GM12872 (cell line): ENCODE measurements around the gene ALK.

Experiments used
- TF ChIP-seq, protein P1 (sequence below): IDR thresholded peaks from 3 replicates; pipeline ENCODE4 v1.5.1; 2011; ENCODE audit warnings: low read depth, mild to moderate bottlenecking, low read length, moderate library complexity; ENCODE audit not compliant: insufficient read depth

ALK gene

DNA sequence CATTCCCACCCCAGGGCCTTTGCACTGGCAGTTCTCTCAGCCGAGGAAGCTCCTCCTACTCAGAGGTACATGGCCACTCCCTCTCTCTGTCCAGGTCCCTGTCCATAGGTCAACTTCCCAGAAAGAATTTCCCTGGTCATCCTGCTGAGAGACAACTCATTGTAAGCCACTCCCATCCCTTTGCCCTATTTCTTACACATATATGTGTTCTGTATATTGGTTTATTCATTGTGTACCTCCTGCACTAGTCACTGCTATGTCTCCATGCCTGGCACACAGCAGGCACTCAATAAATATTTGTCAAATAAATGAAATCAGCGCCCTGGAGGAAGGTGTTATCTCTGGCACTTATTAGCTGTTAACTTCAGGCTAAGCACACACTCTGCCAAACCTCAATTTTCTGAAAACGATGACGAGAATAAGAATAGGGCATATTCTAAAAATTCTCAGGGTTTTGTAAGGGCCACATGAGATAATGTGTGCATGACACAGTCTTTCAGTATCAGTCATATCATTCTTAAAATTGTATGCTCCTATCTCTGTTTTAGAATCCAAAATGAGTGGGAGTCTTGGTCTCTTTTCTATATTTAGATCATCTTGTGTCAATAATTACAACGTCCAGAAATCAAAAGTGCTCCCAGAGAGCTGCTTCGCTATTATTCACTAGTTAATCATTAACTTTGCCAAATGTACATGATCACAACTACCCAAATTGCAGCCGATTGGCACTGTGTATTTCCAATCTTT, 198.0 kb downstream of the ALK start:
- TF ChIP-seq, protein P1, sequence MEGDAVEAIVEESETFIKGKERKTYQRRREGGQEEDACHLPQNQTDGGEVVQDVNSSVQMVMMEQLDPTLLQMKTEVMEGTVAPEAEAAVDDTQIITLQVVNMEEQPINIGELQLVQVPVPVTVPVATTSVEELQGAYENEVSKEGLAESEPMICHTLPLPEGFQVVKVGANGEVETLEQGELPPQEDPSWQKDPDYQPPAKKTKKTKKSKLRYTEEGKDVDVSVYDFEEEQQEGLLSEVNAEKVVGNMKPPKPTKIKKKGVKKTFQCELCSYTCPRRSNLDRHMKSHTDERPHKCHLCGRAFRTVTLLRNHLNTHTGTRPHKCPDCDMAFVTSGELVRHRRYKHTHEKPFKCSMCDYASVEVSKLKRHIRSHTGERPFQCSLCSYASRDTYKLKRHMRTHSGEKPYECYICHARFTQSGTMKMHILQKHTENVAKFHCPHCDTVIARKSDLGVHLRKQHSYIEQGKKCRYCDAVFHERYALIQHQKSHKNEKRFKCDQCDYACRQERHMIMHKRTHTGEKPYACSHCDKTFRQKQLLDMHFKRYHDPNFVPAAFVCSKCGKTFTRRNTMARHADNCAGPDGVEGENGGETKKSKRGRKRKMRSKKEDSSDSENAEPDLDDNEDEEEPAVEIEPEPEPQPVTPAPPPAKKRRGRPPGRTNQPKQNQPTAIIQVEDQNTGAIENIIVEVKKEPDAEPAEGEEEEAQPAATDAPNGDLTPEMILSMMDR = no peak

DNA sequence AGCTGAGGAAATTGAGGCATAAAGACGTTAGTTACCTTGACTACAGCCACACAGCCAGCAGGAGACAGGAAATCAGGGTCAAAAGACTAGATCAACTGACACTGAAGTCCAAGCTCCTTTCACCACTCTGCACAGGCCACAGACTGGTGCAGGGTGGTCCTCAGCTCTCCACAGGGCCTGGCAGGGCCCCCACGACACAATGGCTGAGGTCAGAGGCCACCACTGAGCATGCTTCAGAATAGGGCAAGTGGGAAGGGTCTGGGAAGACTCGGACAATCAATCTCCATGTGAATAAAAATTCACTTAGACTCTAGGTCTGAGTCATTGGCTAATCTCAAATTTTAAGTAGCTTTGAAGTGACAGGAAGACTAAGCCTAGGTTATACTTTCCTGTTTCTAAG, 201.7 kb downstream of the ALK start:
- TF ChIP-seq, protein P1 = no peak

DNA sequence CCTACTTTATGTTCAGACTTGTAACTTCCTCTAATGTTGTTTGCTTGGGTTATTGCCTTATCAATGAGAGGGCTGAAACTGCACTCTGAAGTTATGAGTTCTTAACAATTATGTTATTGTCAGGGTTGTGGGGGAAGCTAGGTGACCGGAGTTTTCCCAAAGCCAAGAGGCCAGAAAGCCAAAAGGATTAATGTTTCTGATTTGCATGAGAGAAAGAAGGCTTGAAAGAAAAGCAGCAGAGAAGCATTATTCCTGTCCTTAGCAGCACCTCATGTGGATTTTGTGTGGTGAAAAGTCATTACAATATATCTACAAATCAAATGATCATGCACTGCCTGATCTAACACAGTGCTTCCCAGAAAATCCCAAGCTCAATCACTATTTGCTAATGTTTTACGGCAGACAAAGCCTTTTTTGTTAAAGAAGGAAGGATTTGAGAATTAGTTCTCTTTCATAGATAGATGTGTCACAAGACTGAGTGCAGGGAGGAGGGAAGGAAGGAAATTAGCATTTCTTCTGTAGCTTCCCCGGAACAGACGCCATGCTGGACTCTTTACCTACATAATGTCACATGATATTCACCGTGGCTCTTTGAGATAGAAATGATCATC, 203.2 kb downstream of the ALK start:
- TF ChIP-seq, protein P1 = no peak

DNA sequence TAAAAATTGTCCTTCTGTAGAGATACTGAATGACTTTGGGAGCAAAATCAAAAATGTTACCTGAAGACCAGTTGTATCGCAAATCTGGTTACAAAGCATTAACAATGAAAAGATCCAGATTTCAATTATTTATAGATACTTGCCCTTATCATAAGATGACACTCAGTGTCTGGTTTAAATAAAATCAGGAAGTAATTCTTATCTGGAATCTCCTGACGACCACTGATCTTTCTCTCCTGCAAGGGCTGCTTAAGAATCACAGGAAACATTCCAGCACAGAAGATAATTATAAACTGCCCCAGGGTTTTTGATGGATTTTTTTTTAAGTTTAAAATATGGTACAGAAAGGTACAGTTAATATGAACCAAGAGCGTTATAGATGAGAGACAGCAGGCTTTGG, 205.7 kb downstream of the ALK start:
- TF ChIP-seq, protein P1 = no peak

DNA sequence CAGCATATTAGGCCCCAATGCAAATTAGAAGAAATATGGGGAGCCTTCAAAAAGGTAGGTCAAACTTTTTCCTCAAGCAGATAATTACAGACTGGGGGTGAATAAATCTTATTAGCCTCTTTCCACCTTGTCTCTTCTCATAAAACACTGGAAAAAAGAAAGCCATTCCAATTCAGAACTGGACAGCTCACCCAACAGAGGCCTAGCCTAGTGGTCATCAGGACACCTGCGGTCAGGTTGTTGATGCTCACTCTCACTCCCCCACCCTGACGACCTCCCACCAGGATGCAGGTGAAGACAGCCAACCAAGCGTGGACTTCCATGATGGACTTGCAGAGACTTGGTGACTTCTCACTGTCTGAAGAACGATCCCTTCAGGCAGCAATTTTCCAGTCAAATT, 207.1 kb downstream of the ALK start:
- TF ChIP-seq, protein P1 = no peak

DNA sequence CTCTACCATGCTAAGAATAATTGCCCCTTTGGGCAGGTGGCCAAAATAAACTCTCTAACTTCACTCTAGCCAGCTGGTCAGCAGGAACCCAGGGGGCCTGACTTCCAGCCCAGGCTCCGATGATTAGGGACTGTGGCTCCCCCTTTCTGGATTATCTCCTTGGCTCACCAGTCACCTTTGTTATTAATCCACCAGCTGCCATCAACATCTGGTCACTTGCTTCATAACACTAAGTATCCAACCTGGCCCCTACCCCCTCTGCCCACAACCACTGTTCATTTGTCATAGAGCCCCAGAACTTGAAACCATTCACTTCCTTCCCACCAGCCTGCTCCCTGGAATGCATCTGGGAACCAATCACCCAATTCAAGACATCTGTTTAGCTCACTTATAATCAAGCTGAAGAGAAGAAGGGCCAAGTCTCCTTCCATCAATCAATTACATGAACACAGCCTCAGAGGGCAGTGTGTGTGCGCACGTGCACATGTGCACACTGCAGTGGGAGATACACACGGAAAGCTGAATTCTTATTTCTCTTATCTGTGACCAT, 215.1 kb downstream of the ALK start:
- TF ChIP-seq, protein P1 = no peak

DNA sequence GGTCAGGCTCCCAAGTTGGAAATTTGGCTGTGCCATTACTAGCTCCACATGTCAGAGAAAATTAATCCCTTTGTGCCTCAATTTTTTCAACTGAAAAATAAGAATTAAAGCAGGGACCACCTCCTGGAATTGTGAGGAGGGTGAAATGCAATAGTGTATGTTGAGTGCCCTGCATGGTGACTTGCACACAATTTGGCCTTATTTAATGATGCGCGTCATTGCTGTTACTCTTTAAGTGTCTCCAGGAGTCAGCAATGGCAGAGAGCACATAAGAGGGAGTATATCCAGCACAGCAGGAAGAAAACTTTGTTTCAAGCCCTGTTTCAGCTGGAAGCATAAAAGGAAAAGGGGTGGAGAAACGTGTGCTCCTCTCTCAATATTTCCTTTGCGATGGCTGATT, 215.8 kb downstream of the ALK start:
- TF ChIP-seq, protein P1 = no peak
